ENCODE results near the gene SULT4A1. TPM values are rescaled to one million over a fixed set of nuclear protein-coding genes. Genes with fewer than 3 reads are reported as not detected.

The SULT4A1 gene
- total and polyA plus RNA-seq, 2 of the 8 experiments (the other 6 are each of a cell fraction or from before 2014, with no cell fraction given), result 9.1 to 11.8 TPM

DNA sequence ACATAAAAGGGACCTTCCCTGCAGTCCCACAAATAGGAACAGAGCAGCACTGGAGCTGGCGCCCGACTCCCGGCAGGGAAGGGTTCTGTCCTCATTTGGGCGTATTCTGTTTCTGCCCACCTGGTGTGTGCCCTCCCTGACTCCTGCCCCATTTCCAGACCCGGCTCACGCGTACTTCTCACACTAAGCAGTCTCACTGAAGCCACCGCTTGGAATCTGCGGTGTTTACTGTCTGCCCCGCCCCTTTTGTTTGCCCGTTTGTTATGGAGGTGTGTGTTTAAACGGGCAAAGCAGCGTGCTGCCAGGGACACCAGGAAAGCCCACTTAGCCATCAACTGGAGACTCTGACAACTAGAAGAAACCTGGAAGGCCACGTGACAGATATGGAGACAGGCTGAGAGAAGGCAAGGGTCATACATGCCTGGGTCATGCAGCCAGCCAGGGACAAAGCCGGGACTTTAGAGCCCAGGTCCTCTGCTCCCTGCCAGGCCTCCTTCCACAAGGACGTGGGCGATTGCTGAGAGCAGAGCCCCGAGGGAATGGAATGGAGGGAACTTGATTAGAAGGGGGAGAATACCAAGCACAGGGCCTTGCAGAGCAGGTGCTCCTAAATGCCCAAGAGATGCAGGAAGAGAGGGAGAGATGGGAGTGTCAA is 41.5 kb downstream of the SULT4A1 start:
- no peaks in the 10 kb centered on the region for H3K79me1 ChIP-seq (ENCODE audit: low read depth, low read length)

More for the DNA sequence above, 41.5 kb downstream of the SULT4A1 start:
- H3K23ac ChIP-seq (ENCODE audit: insufficient read length), result no peak overlapping the region
- peaks cover 0 to 8% of the 10 kb centered on the region in 2 experiments for H4K20me1 ChIP-seq (replicated peaks in 1 of 2; ENCODE audit: control insufficient read depth in 1 of 2, insufficient read depth in 2 of 2, low read length in 2 of 2)
- H3K4me3 ChIP-seq (ENCODE audit: extremely low read depth in 1 of 4, insufficient read depth in 2 of 4, low read depth in 3 of 4, low read length in 4 of 4), result no peak overlapping the region
- no peaks in the 10 kb centered on the region for H3K9me3 ChIP-seq (ENCODE audit: insufficient read depth in 2 of 2, low read depth in 1 of 2, low read length in 1 of 2)
- no peak overlapping the region for H3K14ac ChIP-seq (ENCODE audit: insufficient read length)
- no peak overlapping the region for H3K18ac ChIP-seq (ENCODE audit: extremely low read depth, low read length)
- H3K27ac ChIP-seq (ENCODE audit: low read depth, low read length), result no peak overlapping the region
- CTCF ChIA-PET (ENCODE audit: partially characterized antibody), result interaction anchor here (1.4 kb wide), 1 partner anchor 64 kb away, joined by 6 read pairs; no protein-coding TSS in a partner anchor
- H2BK20ac ChIP-seq (ENCODE audit: low read length), result no peak overlapping the region
- H4K91ac ChIP-seq (replicated peaks; ENCODE audit: insufficient read length, low read length), result no peak overlapping the region
- POLR2A ChIA-PET (ENCODE audit: partially characterized antibody), result interaction anchor here (3.1 kb wide), 1 partner anchor 9 kb away, joined by 20 read pairs; the partner anchor contains the start of gene EFCAB6
- no peak overlapping the region for H2BK5ac ChIP-seq (ENCODE audit: low read depth, low read length)
- H3K4ac ChIP-seq (replicated peaks; ENCODE audit: insufficient read length, low read depth, low read length), result no peak overlapping the region
- H3K4me1 ChIP-seq (replicated peaks in 1 of 4; ENCODE audit: control insufficient read depth in 3 of 4, insufficient read depth in 4 of 4, low read length in 3 of 4), result peaks cover 0 to 23% (median 15%) of the 10 kb centered on the region in 4 experiments; a peak in 6 of 7 replicates
- H4K8ac ChIP-seq (ENCODE audit: extremely low read depth, insufficient read depth, low read length), result peak overlapping the region; percentile 36; the same call in 1 of the 2 replicates
- no peak for TF ChIP-seq TCF12 (IDR thresholded peaks at IDR 0.05; ENCODE audit: low read depth, low read length)
- no peak for TF ChIP-seq CHD1 (IDR thresholded peaks at IDR 0.05; ENCODE audit: low read depth, low read length)
- no peak for TF ChIP-seq SIX5 (IDR thresholded peaks at IDR 0.05; ENCODE audit: low read depth, low read length)
- TF ChIP-seq JUND (IDR thresholded peaks at IDR 0.05; ENCODE audit: low read length), result no peak
- 86% methylated on average over 17 of the region's 18 CpGs; no CpG with 5 or more reads in 1 of the 2 experiments for WGBS, 2 experiments (ENCODE audit: extremely low coverage in 1 of 2, insufficient coverage in 1 of 2, insufficient read length in 1 of 2, insufficient replicate concordance in 2 of 2, low coverage in 1 of 2, low lambda C conversion rate in 2 of 2, missing lambda C conversion rate in 1 of 2)
- no peaks in the 10 kb centered on the region for H3K27me3 ChIP-seq (replicated peaks in 1 of 4; ENCODE audit: control insufficient read depth in 3 of 4, extremely low read depth in 1 of 4, insufficient read depth in 3 of 4, low read length in 3 of 4)
- H2BK12ac ChIP-seq (ENCODE audit: low read depth, low read length), result 0 out of 2 replicates have a peak overlapping the region, but pooled peaks have one; percentile 5
- H3K56ac ChIP-seq (replicated peaks; ENCODE audit: insufficient read length, low read depth, low read length), result no peak overlapping the region
- no peak overlapping the region for H2BK120ac ChIP-seq (replicated peaks; ENCODE audit: low read depth, low read length)
- no peak overlapping the region for H3K9ac ChIP-seq (replicated peaks in 1 of 4; ENCODE audit: extremely low read depth in 1 of 4, low read depth in 3 of 4, low read length in 3 of 4)
- H3K4me2 ChIP-seq (ENCODE audit: insufficient read depth in 1 of 2, low read depth in 2 of 2, low read length in 2 of 2), result no peak overlapping the region
- no peak overlapping the region for H2AK5ac ChIP-seq (ENCODE audit: low read depth, low read length)
- DNase-seq (ENCODE audit: low read depth in 1 of 2, low spot score in 2 of 2) (peak in 1 of 2 experiments; percentile 46), FAIRE-seq (no peak)
- 0 out of 2 replicates have a peak overlapping the region, but pooled peaks have one; percentile 23 for H2BK15ac ChIP-seq (ENCODE audit: low read length)
- peaks cover 0 to 4% (median under 1%) of the 10 kb centered on the region in 4 experiments; a peak in 1 of 8 replicates for H3K36me3 ChIP-seq (ENCODE audit: control insufficient read depth in 2 of 4, insufficient read depth in 4 of 4, low read length in 3 of 4)
- H3K23me2 ChIP-seq (ENCODE audit: low read depth, low read length), result no peaks in the 10 kb centered on the region; the same call in 1 of the 2 replicates
- H2AFZ ChIP-seq (ENCODE audit: low read length), result no peak overlapping the region
- no peaks in the 10 kb centered on the region for H3K79me2 ChIP-seq (ENCODE audit: control insufficient read depth in 1 of 2, insufficient read depth in 2 of 2, low read length in 2 of 2)
- no peak overlapping the region for H4K5ac ChIP-seq (ENCODE audit: insufficient read length, low read depth, low read length)
